ENCODE data around the gene SFTPA2.
"Not testable (repeated sequence)": the region's sequence is repeated elsewhere in the genome, so short reads cannot be mapped to it uniquely, and the experiment has no call there.

SFTPA2 gene

GRCh38 chr10:79525049-79525710 is 35.0 kb downstream of the SFTPA2 start:
- not testable (repeated sequence) for H3K9me3 ChIP-seq (ENCODE audit: control insufficient read depth, insufficient read depth, low read length); H3K4me1 ChIP-seq (ENCODE audit: control insufficient read depth, insufficient read depth, low read length); H3K9ac ChIP-seq (ENCODE audit: low read depth, low read length); H3K36me3 ChIP-seq (ENCODE audit: control insufficient read depth, insufficient read depth, low read length); H3K27me3 ChIP-seq (ENCODE audit: control insufficient read depth, insufficient read depth, low read length); H3K4me3 ChIP-seq (ENCODE audit: low read depth, low read length)

GRCh38 chr10:79523157-79523853 is 36.9 kb downstream of the SFTPA2 start:
- not testable (repeated sequence) for H3K36me3 ChIP-seq (ENCODE audit: control insufficient read depth, insufficient read depth, low read length); H3K9me3 ChIP-seq (ENCODE audit: control insufficient read depth, insufficient read depth, low read length); H3K4me3 ChIP-seq (ENCODE audit: low read depth, low read length); H3K4me1 ChIP-seq (ENCODE audit: control insufficient read depth, insufficient read depth, low read length); H3K27me3 ChIP-seq (ENCODE audit: control insufficient read depth, insufficient read depth, low read length); H3K9ac ChIP-seq (ENCODE audit: low read depth, low read length)

GRCh38 chr10:79522464-79522863 is 37.7 kb downstream of the SFTPA2 start:
- not testable (repeated sequence) for H3K27me3 ChIP-seq (ENCODE audit: control insufficient read depth, insufficient read depth, low read length); H3K9me3 ChIP-seq (ENCODE audit: control insufficient read depth, insufficient read depth, low read length); H3K9ac ChIP-seq (ENCODE audit: low read depth, low read length); H3K4me3 ChIP-seq (ENCODE audit: low read depth, low read length); H3K36me3 ChIP-seq (ENCODE audit: control insufficient read depth, insufficient read depth, low read length); H3K4me1 ChIP-seq (ENCODE audit: control insufficient read depth, insufficient read depth, low read length)

GRCh38 chr10:79521751-79522150 is 38.5 kb downstream of the SFTPA2 start:
- H3K27me3 ChIP-seq (ENCODE audit: control insufficient read depth, insufficient read depth, low read length); H3K9me3 ChIP-seq (ENCODE audit: control insufficient read depth, insufficient read depth, low read length); H3K9ac ChIP-seq (ENCODE audit: low read depth, low read length); H3K36me3 ChIP-seq (ENCODE audit: control insufficient read depth, insufficient read depth, low read length); H3K4me1 ChIP-seq (ENCODE audit: control insufficient read depth, insufficient read depth, low read length); H3K4me3 ChIP-seq (ENCODE audit: low read depth, low read length): not testable (repeated sequence)

- not testable (repeated sequence) for H3K4me3 ChIP-seq (ENCODE audit: low read depth, low read length); H3K36me3 ChIP-seq (ENCODE audit: control insufficient read depth, insufficient read depth, low read length); H3K27me3 ChIP-seq (ENCODE audit: control insufficient read depth, insufficient read depth, low read length); H3K9ac ChIP-seq (ENCODE audit: low read depth, low read length); H3K4me1 ChIP-seq (ENCODE audit: control insufficient read depth, insufficient read depth, low read length); H3K9me3 ChIP-seq (ENCODE audit: control insufficient read depth, insufficient read depth, low read length)
Measured at GRCh38 chr10:79517567-79517966, 42.6 kb downstream of the SFTPA2 start.

- not testable (repeated sequence) for H3K9me3 ChIP-seq (ENCODE audit: control insufficient read depth, insufficient read depth, low read length); H3K4me3 ChIP-seq (ENCODE audit: low read depth, low read length); H3K9ac ChIP-seq (ENCODE audit: low read depth, low read length); H3K4me1 ChIP-seq (ENCODE audit: control insufficient read depth, insufficient read depth, low read length); H3K36me3 ChIP-seq (ENCODE audit: control insufficient read depth, insufficient read depth, low read length); H3K27me3 ChIP-seq (ENCODE audit: control insufficient read depth, insufficient read depth, low read length)
Measured at GRCh38 chr10:79516532-79517205, 43.5 kb downstream of the SFTPA2 start.

- not testable (repeated sequence) for H3K27me3 ChIP-seq (ENCODE audit: control insufficient read depth, insufficient read depth, low read length); H3K9me3 ChIP-seq (ENCODE audit: control insufficient read depth, insufficient read depth, low read length); H3K9ac ChIP-seq (ENCODE audit: low read depth, low read length); H3K36me3 ChIP-seq (ENCODE audit: control insufficient read depth, insufficient read depth, low read length); H3K4me1 ChIP-seq (ENCODE audit: control insufficient read depth, insufficient read depth, low read length); H3K4me3 ChIP-seq (ENCODE audit: low read depth, low read length)
Measured at GRCh38 chr10:79511891-79512583, 48.2 kb downstream of the SFTPA2 start, which contains the start of gene EIF5AL1. Gene EIF5AL1 (plus strand): TSS chr10:79512533. CDS start chr10:79512650, 117 bp downstream.

GRCh38 chr10:79509934-79510508 is 50.2 kb downstream of the SFTPA2 start:
- not testable (repeated sequence) for H3K9ac ChIP-seq (ENCODE audit: low read depth, low read length); H3K4me1 ChIP-seq (ENCODE audit: control insufficient read depth, insufficient read depth, low read length); H3K36me3 ChIP-seq (ENCODE audit: control insufficient read depth, insufficient read depth, low read length); H3K4me3 ChIP-seq (ENCODE audit: low read depth, low read length); H3K27me3 ChIP-seq (ENCODE audit: control insufficient read depth, insufficient read depth, low read length); H3K9me3 ChIP-seq (ENCODE audit: control insufficient read depth, insufficient read depth, low read length)

GRCh38 chr10:79509306-79509933 is 50.8 kb downstream of the SFTPA2 start:
- H3K27me3 ChIP-seq (ENCODE audit: control insufficient read depth, insufficient read depth, low read length); H3K4me1 ChIP-seq (ENCODE audit: control insufficient read depth, insufficient read depth, low read length); H3K4me3 ChIP-seq (ENCODE audit: low read depth, low read length); H3K9ac ChIP-seq (ENCODE audit: low read depth, low read length); H3K9me3 ChIP-seq (ENCODE audit: control insufficient read depth, insufficient read depth, low read length); H3K36me3 ChIP-seq (ENCODE audit: control insufficient read depth, insufficient read depth, low read length): not testable (repeated sequence)

GRCh38 chr10:79508245-79508644 is 52.0 kb downstream of the SFTPA2 start:
- H3K9me3 ChIP-seq (ENCODE audit: control insufficient read depth, insufficient read depth, low read length); H3K4me1 ChIP-seq (ENCODE audit: control insufficient read depth, insufficient read depth, low read length); H3K4me3 ChIP-seq (ENCODE audit: low read depth, low read length); H3K9ac ChIP-seq (ENCODE audit: low read depth, low read length); H3K27me3 ChIP-seq (ENCODE audit: control insufficient read depth, insufficient read depth, low read length); H3K36me3 ChIP-seq (ENCODE audit: control insufficient read depth, insufficient read depth, low read length): not testable (repeated sequence)

- peaks cover 6% of the 10 kb centered on the region for H3K27me3 ChIP-seq (ENCODE audit: control insufficient read depth, insufficient read depth, low read length)
- no peaks in the 10 kb centered on the region for H3K36me3 ChIP-seq (ENCODE audit: control insufficient read depth, insufficient read depth, low read length)
- H3K9me3 ChIP-seq (ENCODE audit: control insufficient read depth, insufficient read depth, low read length): no peaks in the 10 kb centered on the region
- H3K4me3 ChIP-seq (ENCODE audit: low read depth, low read length): no peak overlapping the region
- H3K9ac ChIP-seq (ENCODE audit: low read depth, low read length): no peak overlapping the region
- H3K4me1 ChIP-seq (ENCODE audit: control insufficient read depth, insufficient read depth, low read length): no peaks in the 10 kb centered on the region
Measured at GRCh38 chr10:79507440-79508167, 52.6 kb downstream of the SFTPA2 start.
